Measurements from ENCODE around the gene KRTAP10-8. TPM values are rescaled to one million over a fixed set of nuclear protein-coding genes. Genes with fewer than 3 reads are reported as not detected.
"Not testable (repeated sequence)": the region's sequence is repeated elsewhere in the genome, so short reads cannot be mapped to it uniquely, and the experiment has no call there.

The KRTAP10-8 gene
- total RNA-seq, 1 donor from 2014 or later = not detected

DNA sequence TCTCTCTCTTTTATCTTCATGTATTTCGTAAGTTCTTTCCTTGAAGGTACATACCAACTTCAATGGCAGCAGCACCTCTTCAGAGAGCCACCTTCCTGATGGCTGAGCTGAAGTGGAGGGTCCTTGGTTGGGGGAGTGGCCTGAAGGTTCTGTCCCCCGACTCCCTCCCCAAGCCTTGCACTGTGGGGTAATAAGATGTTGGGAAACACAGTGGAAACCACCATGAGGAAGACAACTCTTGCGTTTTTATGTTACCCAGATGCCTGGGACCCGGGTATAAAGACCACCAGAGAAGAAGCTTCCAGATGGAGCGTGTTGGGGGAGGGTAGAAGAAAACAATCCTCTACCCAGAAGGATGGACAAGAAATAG lies 46.6 kb downstream of the KRTAP10-8 start:
- H3K27ac Mint-ChIP-seq (ENCODE audit: unreplicated experiment) = no peak overlapping the region
- peaks cover 3% of the 10 kb centered on the region for H3K27me3 Mint-ChIP-seq (ENCODE audit: unreplicated experiment)
- H3K36me3 Mint-ChIP-seq (ENCODE audit: low read depth, unreplicated experiment) = peaks cover 13% of the 10 kb centered on the region
- no peak for DNase-seq (ENCODE audit: low spot score)
- TF ChIP-seq, protein P1, sequence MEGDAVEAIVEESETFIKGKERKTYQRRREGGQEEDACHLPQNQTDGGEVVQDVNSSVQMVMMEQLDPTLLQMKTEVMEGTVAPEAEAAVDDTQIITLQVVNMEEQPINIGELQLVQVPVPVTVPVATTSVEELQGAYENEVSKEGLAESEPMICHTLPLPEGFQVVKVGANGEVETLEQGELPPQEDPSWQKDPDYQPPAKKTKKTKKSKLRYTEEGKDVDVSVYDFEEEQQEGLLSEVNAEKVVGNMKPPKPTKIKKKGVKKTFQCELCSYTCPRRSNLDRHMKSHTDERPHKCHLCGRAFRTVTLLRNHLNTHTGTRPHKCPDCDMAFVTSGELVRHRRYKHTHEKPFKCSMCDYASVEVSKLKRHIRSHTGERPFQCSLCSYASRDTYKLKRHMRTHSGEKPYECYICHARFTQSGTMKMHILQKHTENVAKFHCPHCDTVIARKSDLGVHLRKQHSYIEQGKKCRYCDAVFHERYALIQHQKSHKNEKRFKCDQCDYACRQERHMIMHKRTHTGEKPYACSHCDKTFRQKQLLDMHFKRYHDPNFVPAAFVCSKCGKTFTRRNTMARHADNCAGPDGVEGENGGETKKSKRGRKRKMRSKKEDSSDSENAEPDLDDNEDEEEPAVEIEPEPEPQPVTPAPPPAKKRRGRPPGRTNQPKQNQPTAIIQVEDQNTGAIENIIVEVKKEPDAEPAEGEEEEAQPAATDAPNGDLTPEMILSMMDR (IDR thresholded peaks at IDR 0.05; ENCODE audit: unreplicated experiment) = no peak
- no peak overlapping the region for H3K4me3 Mint-ChIP-seq (ENCODE audit: unreplicated experiment)
- no peaks in the 10 kb centered on the region for H3K9me3 Mint-ChIP-seq (ENCODE audit: unreplicated experiment)
- peaks cover 7% of the 10 kb centered on the region for H3K4me1 Mint-ChIP-seq (ENCODE audit: unreplicated experiment)

GRCh38 chr21:44658913-44659595 lies 47.2 kb downstream of the KRTAP10-8 start:
- no peak overlapping the region for H3K4me3 Mint-ChIP-seq (ENCODE audit: unreplicated experiment)
- H3K27ac Mint-ChIP-seq (ENCODE audit: unreplicated experiment) = no peak overlapping the region
- no peaks in the 10 kb centered on the region for H3K9me3 Mint-ChIP-seq (ENCODE audit: unreplicated experiment)
- no peak for DNase-seq (ENCODE audit: low spot score)
- TF ChIP-seq, protein P1 (IDR thresholded peaks at IDR 0.05; ENCODE audit: unreplicated experiment) = no peak
- H3K4me1 Mint-ChIP-seq (ENCODE audit: unreplicated experiment) = peaks cover 7% of the 10 kb centered on the region
- H3K27me3 Mint-ChIP-seq (ENCODE audit: unreplicated experiment) = peaks cover 1% of the 10 kb centered on the region
- H3K36me3 Mint-ChIP-seq (ENCODE audit: low read depth, unreplicated experiment) = peaks cover 13% of the 10 kb centered on the region

- not testable (repeated sequence) for H3K36me3 Mint-ChIP-seq (ENCODE audit: low read depth, unreplicated experiment); H3K27me3 Mint-ChIP-seq (ENCODE audit: unreplicated experiment); H3K27ac Mint-ChIP-seq (ENCODE audit: unreplicated experiment); H3K9me3 Mint-ChIP-seq (ENCODE audit: unreplicated experiment); DNase-seq (ENCODE audit: low spot score); H3K4me3 Mint-ChIP-seq (ENCODE audit: unreplicated experiment); H3K4me1 Mint-ChIP-seq (ENCODE audit: unreplicated experiment)
Observed at GRCh38 chr21:44661567-44661966, 49.7 kb downstream of the KRTAP10-8 start.

Other genes starting within 250 kb of the KRTAP10-8 start
- gene LRRC3, start 156.6 kb upstream of the KRTAP10-8 start, total RNA-seq (ENCODE audit: unreplicated experiment) = 9.1 TPM
- not detected for gene KRTAP10-1, start 71.9 kb upstream of the KRTAP10-8 start, total RNA-seq (ENCODE audit: unreplicated experiment)
- not detected for gene KRTAP10-2, start 60.6 kb upstream of the KRTAP10-8 start, total RNA-seq (ENCODE audit: unreplicated experiment)
- not detected for gene KRTAP10-3, start 53.3 kb upstream of the KRTAP10-8 start, total RNA-seq (ENCODE audit: unreplicated experiment)
- not detected for gene KRTAP10-4, start 38.4 kb upstream of the KRTAP10-8 start, total RNA-seq (ENCODE audit: unreplicated experiment)
- gene KRTAP10-5, start 31.5 kb upstream of the KRTAP10-8 start, total RNA-seq (ENCODE audit: unreplicated experiment) = not detected
- not detected for gene KRTAP10-6, start 19.6 kb upstream of the KRTAP10-8 start, total RNA-seq (ENCODE audit: unreplicated experiment)
- not detected for gene KRTAP10-7, start 11.5 kb upstream of the KRTAP10-8 start, total RNA-seq (ENCODE audit: unreplicated experiment)
- not detected for gene KRTAP10-9, start 15.0 kb downstream of the KRTAP10-8 start, total RNA-seq (ENCODE audit: unreplicated experiment)
- gene KRTAP10-10, start 25.3 kb downstream of the KRTAP10-8 start, total RNA-seq (ENCODE audit: unreplicated experiment) = not detected
- not detected for gene KRTAP10-11, start 34.3 kb downstream of the KRTAP10-8 start, total RNA-seq (ENCODE audit: unreplicated experiment)
- gene KRTAP12-4, start 42.6 kb downstream of the KRTAP10-8 start, total RNA-seq (ENCODE audit: unreplicated experiment) = not detected
- not detected for gene KRTAP12-3, start 45.9 kb downstream of the KRTAP10-8 start, total RNA-seq (ENCODE audit: unreplicated experiment)
- gene KRTAP12-2, start 54.8 kb downstream of the KRTAP10-8 start, total RNA-seq (ENCODE audit: unreplicated experiment) = not detected
- not detected for gene KRTAP12-1, start 70.1 kb downstream of the KRTAP10-8 start, total RNA-seq (ENCODE audit: unreplicated experiment)
- gene KRTAP10-12, start 85.1 kb downstream of the KRTAP10-8 start, total RNA-seq (ENCODE audit: unreplicated experiment) = not detected
- not detected for gene TSPEAR, start 99.5 kb downstream of the KRTAP10-8 start, total RNA-seq (ENCODE audit: unreplicated experiment)
- gene UBE2G2, start 189.7 kb downstream of the KRTAP10-8 start, total RNA-seq (ENCODE audit: unreplicated experiment) = 49.6 TPM
- gene SUMO3, start 206.0 kb downstream of the KRTAP10-8 start, total RNA-seq (ENCODE audit: unreplicated experiment) = 69.0 TPM